HCT116 (cell line): ENCODE results near the gene EIF4E3.

Source experiments
- CEBPB ChIP-seq: IDR thresholded peaks from 2 replicates; pipeline ENCODE4 v1.6.1; 2012; ENCODE audit warnings: low read depth
- EGR1 ChIP-seq: IDR thresholded peaks from 2 replicates; pipeline ENCODE4 v1.6.1; 2012; ENCODE audit warnings: low read depth
- EZH2 ChIP-seq: fragments of 200-600 bp; sonication (generic); IDR thresholded peaks from 2 replicates; pipeline ENCODE4 v1.6.1; 2017; ENCODE audit warnings: antibody characterized with exemption, mixed run types
- EZH2phosphoT487 ChIP-seq: fragments of 200-600 bp; IDR thresholded peaks from 2 replicates; pipeline ENCODE4 v1.6.1; 2018; ENCODE audit warnings: antibody characterized with exemption, borderline replicate concordance
- JUND ChIP-seq: IDR thresholded peaks from 2 replicates; pipeline ENCODE4 v1.6.1; 2012
- POLR2A ChIP-seq: IDR thresholded peaks from 2 replicates; pipeline ENCODE4 v1.7.0; 2011; ENCODE audit warnings: borderline replicate concordance; ENCODE audit not compliant: insufficient read depth, insufficient read length; ENCODE audit errors: extremely low read depth
- POLR2AphosphoS5 ChIP-seq: IDR thresholded peaks from 2 replicates; pipeline ENCODE4 v1.6.1; 2011; ENCODE audit warnings: mild to moderate bottlenecking, low read depth, low read length, moderate library complexity
- SIN3A ChIP-seq: IDR thresholded peaks from 2 replicates; pipeline ENCODE4 v1.6.1; 2012; ENCODE audit warnings: low read depth
- SP1 ChIP-seq: IDR thresholded peaks from 2 replicates; pipeline ENCODE4 v1.6.1; 2012; ENCODE audit warnings: low read depth
- YY1 ChIP-seq: IDR thresholded peaks from 2 replicates; pipeline ENCODE4 v1.6.1; 2011; ENCODE audit warnings: low read length, low read depth, moderate library complexity, mild to moderate bottlenecking; ENCODE audit not compliant: insufficient replicate concordance; ENCODE audit errors: extremely low read depth
- TF ChIP-seq, protein P1 (sequence below), 3 experiments: fragments of 200-600 bp in 1 of 3; sonication (generic) in 1 of 3; IDR thresholded peaks in 2 of 3; conservative IDR thresholded peaks in 1 of 3; 2 replicates each; pipeline ENCODE4 v1.5.1; 2012 to 2017; ENCODE audit warnings: low read depth in 2 of 3, low read length in 2 of 3, antibody characterized with exemption in 1 of 3, borderline replicate concordance in 1 of 3, control low read depth in 1 of 3, mild to moderate bottlenecking in 1 of 3, mixed read lengths in 1 of 3, mixed run types in 1 of 3, moderate library complexity in 1 of 3; ENCODE audit not compliant: insufficient read depth in 1 of 3
- TF ChIP-seq, protein P2 (sequence below): IDR thresholded peaks from 2 replicates; pipeline ENCODE4 v1.6.1; 2012
- TF ChIP-seq, protein P3 (sequence below): IDR thresholded peaks from 2 replicates; pipeline ENCODE4 v1.6.1; 2012
- TF ChIP-seq, protein P4 (sequence below): IDR thresholded peaks from 2 replicates; pipeline ENCODE4 v1.6.1; 2011; ENCODE audit warnings: mild to moderate bottlenecking, low read length, moderate library complexity; ENCODE audit not compliant: insufficient replicate concordance; ENCODE audit errors: extremely low read depth

DNA sequence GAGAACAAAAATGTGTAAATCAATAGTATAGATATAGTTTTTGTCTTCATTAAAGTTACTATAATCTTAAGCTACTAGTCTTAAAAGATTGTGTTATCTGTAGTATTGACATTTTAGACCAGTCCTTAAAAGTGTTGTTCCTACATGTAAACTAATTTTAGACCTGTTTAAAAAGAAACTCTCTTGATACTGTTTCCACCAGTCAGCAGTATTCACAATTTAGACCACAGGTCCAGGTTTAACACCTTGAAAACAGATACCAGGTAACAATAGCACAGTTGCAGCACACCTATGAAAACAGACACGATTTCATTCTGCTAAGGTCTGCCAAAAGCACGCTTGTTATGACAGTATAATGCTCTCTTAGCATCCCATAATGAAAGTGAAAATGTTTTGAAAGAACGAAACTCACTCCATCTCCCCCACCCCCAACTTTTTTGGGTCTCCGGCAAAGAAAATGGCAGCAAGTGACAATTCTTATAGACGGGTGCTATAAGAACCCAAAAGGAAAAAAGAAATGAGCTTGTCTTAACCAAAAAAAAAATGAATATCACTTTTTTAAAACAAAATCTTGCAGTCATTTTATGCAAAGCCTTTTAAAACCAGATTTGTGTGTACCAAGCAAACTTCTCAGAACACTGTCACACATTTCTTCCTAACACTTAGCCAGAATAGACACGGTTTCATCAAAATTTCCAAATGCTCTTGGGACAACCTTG lies 1.6 kb downstream of the EIF4E3 start:
- TF ChIP-seq, protein P1, sequence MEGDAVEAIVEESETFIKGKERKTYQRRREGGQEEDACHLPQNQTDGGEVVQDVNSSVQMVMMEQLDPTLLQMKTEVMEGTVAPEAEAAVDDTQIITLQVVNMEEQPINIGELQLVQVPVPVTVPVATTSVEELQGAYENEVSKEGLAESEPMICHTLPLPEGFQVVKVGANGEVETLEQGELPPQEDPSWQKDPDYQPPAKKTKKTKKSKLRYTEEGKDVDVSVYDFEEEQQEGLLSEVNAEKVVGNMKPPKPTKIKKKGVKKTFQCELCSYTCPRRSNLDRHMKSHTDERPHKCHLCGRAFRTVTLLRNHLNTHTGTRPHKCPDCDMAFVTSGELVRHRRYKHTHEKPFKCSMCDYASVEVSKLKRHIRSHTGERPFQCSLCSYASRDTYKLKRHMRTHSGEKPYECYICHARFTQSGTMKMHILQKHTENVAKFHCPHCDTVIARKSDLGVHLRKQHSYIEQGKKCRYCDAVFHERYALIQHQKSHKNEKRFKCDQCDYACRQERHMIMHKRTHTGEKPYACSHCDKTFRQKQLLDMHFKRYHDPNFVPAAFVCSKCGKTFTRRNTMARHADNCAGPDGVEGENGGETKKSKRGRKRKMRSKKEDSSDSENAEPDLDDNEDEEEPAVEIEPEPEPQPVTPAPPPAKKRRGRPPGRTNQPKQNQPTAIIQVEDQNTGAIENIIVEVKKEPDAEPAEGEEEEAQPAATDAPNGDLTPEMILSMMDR (IDR thresholded peaks at IDR 0.05 in 2 of 3, conservative IDR thresholded peaks at IDR 0.05 in 1 of 3; ENCODE audit: borderline replicate concordance in 1 of 3, insufficient read depth in 1 of 3, low read depth in 2 of 3, low read length in 2 of 3) = no peak
- TF ChIP-seq YY1 (no peak), EZH2 (no peak), POLR2AphosphoS5 (no peak), POLR2A (no peak), EZH2phosphoT487 (no peak), CEBPB (no peak), EGR1 (no peak), SIN3A (no peak), SP1 (no peak), JUND (no peak)
- TF ChIP-seq, protein P2, sequence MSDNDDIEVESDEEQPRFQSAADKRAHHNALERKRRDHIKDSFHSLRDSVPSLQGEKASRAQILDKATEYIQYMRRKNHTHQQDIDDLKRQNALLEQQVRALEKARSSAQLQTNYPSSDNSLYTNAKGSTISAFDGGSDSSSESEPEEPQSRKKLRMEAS = no peak
- TF ChIP-seq, protein P3, sequence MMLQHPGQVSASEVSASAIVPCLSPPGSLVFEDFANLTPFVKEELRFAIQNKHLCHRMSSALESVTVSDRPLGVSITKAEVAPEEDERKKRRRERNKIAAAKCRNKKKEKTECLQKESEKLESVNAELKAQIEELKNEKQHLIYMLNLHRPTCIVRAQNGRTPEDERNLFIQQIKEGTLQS = no peak
- TF ChIP-seq, protein P4, sequence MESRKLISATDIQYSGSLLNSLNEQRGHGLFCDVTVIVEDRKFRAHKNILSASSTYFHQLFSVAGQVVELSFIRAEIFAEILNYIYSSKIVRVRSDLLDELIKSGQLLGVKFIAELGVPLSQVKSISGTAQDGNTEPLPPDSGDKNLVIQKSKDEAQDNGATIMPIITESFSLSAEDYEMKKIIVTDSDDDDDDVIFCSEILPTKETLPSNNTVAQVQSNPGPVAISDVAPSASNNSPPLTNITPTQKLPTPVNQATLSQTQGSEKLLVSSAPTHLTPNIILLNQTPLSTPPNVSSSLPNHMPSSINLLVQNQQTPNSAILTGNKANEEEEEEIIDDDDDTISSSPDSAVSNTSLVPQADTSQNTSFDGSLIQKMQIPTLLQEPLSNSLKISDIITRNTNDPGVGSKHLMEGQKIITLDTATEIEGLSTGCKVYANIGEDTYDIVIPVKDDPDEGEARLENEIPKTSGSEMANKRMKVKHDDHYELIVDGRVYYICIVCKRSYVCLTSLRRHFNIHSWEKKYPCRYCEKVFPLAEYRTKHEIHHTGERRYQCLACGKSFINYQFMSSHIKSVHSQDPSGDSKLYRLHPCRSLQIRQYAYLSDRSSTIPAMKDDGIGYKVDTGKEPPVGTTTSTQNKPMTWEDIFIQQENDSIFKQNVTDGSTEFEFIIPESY = no peak
